ENCODE measurements around the gene DNAH6. TPM values are rescaled to one million over a fixed set of nuclear protein-coding genes. Genes with fewer than 3 reads are reported as not detected.

The DNAH6 gene
- total RNA-seq, 6 donors from 2014 or later, result 0.37 to 25.0 (median 4.2) TPM

DNA sequence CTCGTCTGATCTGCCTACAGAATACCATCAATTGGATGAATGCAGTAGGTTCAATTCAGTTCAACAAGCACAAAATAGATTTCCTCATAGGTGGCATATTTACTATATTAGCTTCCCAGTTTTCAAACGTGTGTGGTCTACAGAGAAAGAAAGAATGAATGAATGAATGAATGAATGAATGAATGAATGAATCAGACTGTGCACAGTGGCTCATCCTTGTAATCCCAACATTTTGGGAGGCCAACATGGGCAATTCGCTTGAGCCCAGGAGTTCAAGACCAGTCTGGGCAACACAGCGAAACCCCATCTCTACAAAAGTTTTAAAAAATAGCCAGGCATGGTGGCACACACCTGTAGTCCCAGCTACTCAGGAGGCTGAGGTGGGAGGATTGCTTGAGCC is 269.7 kb downstream of the DNAH6 start:
- H3K36me3 ChIP-seq, result no peaks in the 10 kb centered on the region
- no peak overlapping the region for H3K27ac ChIP-seq
- H3K4me3 ChIP-seq, result no peak overlapping the region
- H3K9me3 ChIP-seq, result no peaks in the 10 kb centered on the region
- no peak for DNase-seq
- H3K27me3 ChIP-seq, result no peaks in the 10 kb centered on the region
- no peak for TF ChIP-seq POLR2A (IDR thresholded peaks at IDR 0.05)
- TF ChIP-seq EP300 (IDR thresholded peaks at IDR 0.05), result no peak
- TF ChIP-seq POLR2AphosphoS5 (IDR thresholded peaks at IDR 0.05), result no peak
- TF ChIP-seq, protein P1, sequence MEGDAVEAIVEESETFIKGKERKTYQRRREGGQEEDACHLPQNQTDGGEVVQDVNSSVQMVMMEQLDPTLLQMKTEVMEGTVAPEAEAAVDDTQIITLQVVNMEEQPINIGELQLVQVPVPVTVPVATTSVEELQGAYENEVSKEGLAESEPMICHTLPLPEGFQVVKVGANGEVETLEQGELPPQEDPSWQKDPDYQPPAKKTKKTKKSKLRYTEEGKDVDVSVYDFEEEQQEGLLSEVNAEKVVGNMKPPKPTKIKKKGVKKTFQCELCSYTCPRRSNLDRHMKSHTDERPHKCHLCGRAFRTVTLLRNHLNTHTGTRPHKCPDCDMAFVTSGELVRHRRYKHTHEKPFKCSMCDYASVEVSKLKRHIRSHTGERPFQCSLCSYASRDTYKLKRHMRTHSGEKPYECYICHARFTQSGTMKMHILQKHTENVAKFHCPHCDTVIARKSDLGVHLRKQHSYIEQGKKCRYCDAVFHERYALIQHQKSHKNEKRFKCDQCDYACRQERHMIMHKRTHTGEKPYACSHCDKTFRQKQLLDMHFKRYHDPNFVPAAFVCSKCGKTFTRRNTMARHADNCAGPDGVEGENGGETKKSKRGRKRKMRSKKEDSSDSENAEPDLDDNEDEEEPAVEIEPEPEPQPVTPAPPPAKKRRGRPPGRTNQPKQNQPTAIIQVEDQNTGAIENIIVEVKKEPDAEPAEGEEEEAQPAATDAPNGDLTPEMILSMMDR (IDR thresholded peaks at IDR 0.05), result no peak
- 81 to 92% methylated on average over 4 of the region's 4 CpGs for WGBS, 2 donors
- H3K4me1 ChIP-seq, result peaks cover 0 to 13% (median 3%) of the 10 kb centered on the region in 4 donors
- ATAC-seq (ENCODE audit: low FRiP score in 2 of 2), result no peak

DNA sequence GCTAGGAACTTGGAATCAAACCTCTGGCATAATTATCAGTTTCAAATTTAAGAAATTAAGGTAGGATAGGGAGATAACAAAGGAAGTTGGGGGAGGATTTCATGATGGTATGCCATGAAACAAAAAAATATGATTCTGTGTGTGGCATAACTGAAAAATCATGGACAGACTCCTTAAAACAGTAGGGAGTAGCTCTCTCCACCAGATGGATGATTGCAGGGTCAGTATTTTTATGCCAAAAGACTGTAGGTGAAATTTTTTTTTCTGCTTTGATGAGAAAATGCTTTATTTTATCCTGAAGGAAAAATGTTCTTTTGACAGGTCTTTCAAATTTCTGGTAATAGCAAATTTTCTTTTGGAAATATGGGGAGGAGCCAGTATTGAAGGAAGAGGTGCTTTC is 270.3 kb downstream of the DNAH6 start:
- ATAC-seq (ENCODE audit: low FRiP score in 2 of 2), result no peak
- H3K36me3 ChIP-seq, result no peaks in the 10 kb centered on the region
- H3K9me3 ChIP-seq, result no peaks in the 10 kb centered on the region
- H3K27ac ChIP-seq, result no peak overlapping the region
- no peak for TF ChIP-seq POLR2A (IDR thresholded peaks at IDR 0.05)
- H3K27me3 ChIP-seq, result no peaks in the 10 kb centered on the region
- no peak overlapping the region for H3K4me3 ChIP-seq
- no peak for DNase-seq
- peaks cover 0 to 12% (median 3%) of the 10 kb centered on the region in 4 donors for H3K4me1 ChIP-seq

DNA sequence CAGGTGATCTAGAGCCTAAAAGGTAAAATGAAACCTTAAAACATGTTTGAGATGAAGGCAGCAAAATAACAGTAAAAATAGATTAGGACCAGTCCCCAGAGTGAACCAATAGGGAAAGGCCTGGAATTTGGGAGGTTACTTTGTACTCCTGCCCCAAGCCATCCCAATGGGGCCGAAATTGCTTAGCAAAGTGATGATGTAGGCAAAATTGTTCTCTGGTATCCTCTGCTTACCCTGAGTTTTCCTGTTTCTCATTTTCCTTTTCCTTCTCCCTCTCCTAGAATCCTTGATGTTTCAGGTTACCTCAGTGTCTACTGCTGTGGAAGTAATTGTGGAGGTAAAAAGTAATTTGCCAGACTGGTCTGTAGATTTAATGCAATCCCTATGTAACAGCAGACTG is 271.7 kb downstream of the DNAH6 start:
- WGBS, 2 donors, result 77 to 81% methylated on average over 1 of the region's 1 CpG
- H3K9me3 ChIP-seq, result no peaks in the 10 kb centered on the region
- TF ChIP-seq, protein P1 (IDR thresholded peaks at IDR 0.05), result no peak
- no peak for TF ChIP-seq POLR2A (IDR thresholded peaks at IDR 0.05)
- TF ChIP-seq EP300 (IDR thresholded peaks at IDR 0.05), result no peak
- no peak for TF ChIP-seq POLR2AphosphoS5 (IDR thresholded peaks at IDR 0.05)
- DNase-seq (no peak), ATAC-seq (ENCODE audit: low FRiP score in 2 of 2) (no peak)
- H3K36me3 ChIP-seq, result no peaks in the 10 kb centered on the region
- H3K27ac ChIP-seq, result no peak overlapping the region
- no peaks in the 10 kb centered on the region for H3K4me1 ChIP-seq
- H3K4me3 ChIP-seq, result no peak overlapping the region
- no peaks in the 10 kb centered on the region for H3K27me3 ChIP-seq

DNA sequence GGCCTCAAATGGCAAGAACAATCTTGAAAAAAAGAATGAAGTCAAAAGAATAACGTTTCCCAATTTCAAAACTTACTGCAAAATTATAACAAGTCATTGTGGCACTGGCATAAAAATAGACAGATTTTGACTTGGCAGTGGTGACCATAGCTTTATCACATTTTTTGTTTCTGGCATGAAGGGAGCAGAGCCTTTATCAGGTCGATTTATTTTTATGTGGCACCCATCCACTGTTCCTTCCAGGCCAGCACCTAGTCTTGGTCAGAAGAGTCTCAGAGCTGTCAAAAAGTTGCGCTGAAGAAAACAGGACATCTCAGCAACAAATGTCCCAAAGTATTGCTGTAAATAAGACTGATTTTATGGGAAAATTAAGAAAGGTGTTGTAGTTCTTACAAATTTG is 272.2 kb downstream of the DNAH6 start:
- TF ChIP-seq EP300 (IDR thresholded peaks at IDR 0.05) (no peak), POLR2A (IDR thresholded peaks at IDR 0.05) (no peak), POLR2AphosphoS5 (IDR thresholded peaks at IDR 0.05) (no peak)
- TF ChIP-seq, protein P1 (IDR thresholded peaks at IDR 0.05), result no peak
- no peaks in the 10 kb centered on the region for H3K4me1 ChIP-seq
- H3K9me3 ChIP-seq, result no peaks in the 10 kb centered on the region
- no peak overlapping the region for H3K27ac ChIP-seq
- DNase-seq (no peak), ATAC-seq (ENCODE audit: low FRiP score in 2 of 2) (no peak)
- no peaks in the 10 kb centered on the region for H3K36me3 ChIP-seq
- no peak overlapping the region for H3K4me3 ChIP-seq
- H3K27me3 ChIP-seq, result no peaks in the 10 kb centered on the region
- 79 to 86% methylated on average over 3 of the region's 3 CpGs for WGBS, 2 donors

DNA sequence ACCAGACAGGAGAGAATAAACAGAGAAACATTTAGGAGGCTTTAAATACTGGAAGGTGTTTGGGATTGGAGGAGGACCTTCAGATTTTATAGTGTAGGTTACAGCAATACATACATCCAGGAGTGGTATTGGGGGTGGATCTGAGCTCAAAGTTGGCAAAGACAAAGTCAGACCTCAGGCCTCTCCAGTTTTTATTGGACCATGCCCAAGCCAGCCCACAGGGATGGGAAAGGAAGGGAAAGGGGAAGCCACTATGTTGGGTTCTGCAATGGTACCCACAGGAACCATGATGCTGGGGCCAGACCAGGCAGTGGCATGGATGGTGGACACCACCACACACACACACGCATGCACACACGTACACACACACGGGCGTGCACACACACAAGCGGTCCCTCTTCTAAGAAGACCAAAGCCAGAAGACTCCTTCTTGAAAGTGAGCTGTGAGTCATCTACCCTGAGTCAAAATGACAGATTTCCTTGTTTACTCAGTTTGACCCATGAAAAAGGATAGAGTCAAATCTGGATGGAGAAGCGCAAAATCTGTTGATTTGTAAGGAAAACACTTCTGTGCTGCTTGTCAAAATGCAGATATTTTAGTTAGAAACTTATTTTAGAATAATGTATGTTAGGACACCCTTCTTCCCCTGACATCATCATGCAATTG is 276.7 kb downstream of the DNAH6 start:
- ATAC-seq (ENCODE audit: low FRiP score in 2 of 2), result no peak
- 98% methylated on average over 6 of the region's 6 CpGs for WGBS, 2 donors
- TF ChIP-seq EP300 (IDR thresholded peaks at IDR 0.05) (no peak), POLR2A (IDR thresholded peaks at IDR 0.05) (no peak), POLR2AphosphoS5 (IDR thresholded peaks at IDR 0.05) (no peak)
- TF ChIP-seq, protein P1 (IDR thresholded peaks at IDR 0.05), result no peak

More for the DNA sequence above, 276.7 kb downstream of the DNAH6 start:
- no peaks in the 10 kb centered on the region for H3K9me3 ChIP-seq
- no peak for DNase-seq
- no peaks in the 10 kb centered on the region for H3K4me1 ChIP-seq
- no peak overlapping the region for H3K27ac ChIP-seq
- H3K4me3 ChIP-seq, result no peak overlapping the region
- H3K36me3 ChIP-seq, result no peaks in the 10 kb centered on the region
- H3K27me3 ChIP-seq, result no peaks in the 10 kb centered on the region
